Kidney epithelial cell (primary cell): Measurements from ENCODE around the gene CCSAP. TPM values are rescaled to one million over a fixed set of nuclear protein-coding genes. Genes with fewer than 3 reads are reported as not detected.

ENCODE experiments used
- DNase-seq: peaks from one replicate; pipeline ENCODE4 v3.0.0-alpha.2; 2010; ENCODE audit warnings: low read depth
- H3K27me3 ChIP-seq: 2 replicates; pipeline ENCODE4 v1.6.0; 2011; ENCODE audit warnings: low read length; ENCODE audit not compliant: control insufficient read depth, insufficient read depth
- H3K36me3 ChIP-seq: 2 replicates; pipeline ENCODE4 v1.5.1; 2011; ENCODE audit warnings: low read length; ENCODE audit not compliant: control insufficient read depth, insufficient read depth
- H3K4me3 ChIP-seq: 2 replicates; pipeline ENCODE4 v1.5.1; 2011; ENCODE audit warnings: low read depth, mild to moderate bottlenecking, control low read depth, low read length
- total RNA-seq: library from RNA; depleted of rRNA; stranded (reverse); fragments of >200 nt; gene quantifications from 2 replicates; pipeline ENCODE4 v1.2.3, GENCODE V29; 2015
- TF ChIP-seq, protein P1 (sequence below): IDR thresholded peaks from 2 replicates; pipeline ENCODE4 v1.5.1; 2011; ENCODE audit warnings: mild to moderate bottlenecking, moderate library complexity, low read length, control low read depth, inconsistent platforms; ENCODE audit not compliant: insufficient read depth, poor library complexity, severe bottlenecking

Gene CCSAP
- total RNA-seq, 1 donor from 2014 or later = 3.0 TPM

DNA sequence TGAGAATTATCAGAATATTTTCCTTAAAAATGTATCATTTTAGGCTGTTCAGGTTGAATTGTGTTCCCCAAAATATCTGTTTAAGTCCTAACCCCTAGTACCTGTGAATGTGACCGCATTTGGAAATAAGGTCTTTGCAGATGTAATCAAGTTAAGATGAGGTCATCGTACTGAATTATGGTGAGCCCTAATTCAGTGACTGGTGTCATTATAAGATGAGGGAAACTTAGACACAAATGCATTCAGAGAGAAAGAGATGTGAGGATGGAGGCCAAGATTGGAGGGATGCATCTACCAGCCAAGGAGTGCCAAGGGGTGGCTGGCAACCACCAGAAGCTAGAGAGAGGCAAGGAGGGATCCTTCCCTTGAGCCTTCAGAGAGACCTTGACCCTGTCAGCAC is 67.8 kb downstream of the CCSAP start:
- Histone ChIP-seq H3K36me3 (no peaks in the 10 kb centered on the region), H3K27me3 (no peaks in the 10 kb centered on the region), H3K4me3 (no peak overlapping the region)
- TF ChIP-seq, protein P1, sequence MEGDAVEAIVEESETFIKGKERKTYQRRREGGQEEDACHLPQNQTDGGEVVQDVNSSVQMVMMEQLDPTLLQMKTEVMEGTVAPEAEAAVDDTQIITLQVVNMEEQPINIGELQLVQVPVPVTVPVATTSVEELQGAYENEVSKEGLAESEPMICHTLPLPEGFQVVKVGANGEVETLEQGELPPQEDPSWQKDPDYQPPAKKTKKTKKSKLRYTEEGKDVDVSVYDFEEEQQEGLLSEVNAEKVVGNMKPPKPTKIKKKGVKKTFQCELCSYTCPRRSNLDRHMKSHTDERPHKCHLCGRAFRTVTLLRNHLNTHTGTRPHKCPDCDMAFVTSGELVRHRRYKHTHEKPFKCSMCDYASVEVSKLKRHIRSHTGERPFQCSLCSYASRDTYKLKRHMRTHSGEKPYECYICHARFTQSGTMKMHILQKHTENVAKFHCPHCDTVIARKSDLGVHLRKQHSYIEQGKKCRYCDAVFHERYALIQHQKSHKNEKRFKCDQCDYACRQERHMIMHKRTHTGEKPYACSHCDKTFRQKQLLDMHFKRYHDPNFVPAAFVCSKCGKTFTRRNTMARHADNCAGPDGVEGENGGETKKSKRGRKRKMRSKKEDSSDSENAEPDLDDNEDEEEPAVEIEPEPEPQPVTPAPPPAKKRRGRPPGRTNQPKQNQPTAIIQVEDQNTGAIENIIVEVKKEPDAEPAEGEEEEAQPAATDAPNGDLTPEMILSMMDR = no peak
- DNase-seq = no peak

DNA sequence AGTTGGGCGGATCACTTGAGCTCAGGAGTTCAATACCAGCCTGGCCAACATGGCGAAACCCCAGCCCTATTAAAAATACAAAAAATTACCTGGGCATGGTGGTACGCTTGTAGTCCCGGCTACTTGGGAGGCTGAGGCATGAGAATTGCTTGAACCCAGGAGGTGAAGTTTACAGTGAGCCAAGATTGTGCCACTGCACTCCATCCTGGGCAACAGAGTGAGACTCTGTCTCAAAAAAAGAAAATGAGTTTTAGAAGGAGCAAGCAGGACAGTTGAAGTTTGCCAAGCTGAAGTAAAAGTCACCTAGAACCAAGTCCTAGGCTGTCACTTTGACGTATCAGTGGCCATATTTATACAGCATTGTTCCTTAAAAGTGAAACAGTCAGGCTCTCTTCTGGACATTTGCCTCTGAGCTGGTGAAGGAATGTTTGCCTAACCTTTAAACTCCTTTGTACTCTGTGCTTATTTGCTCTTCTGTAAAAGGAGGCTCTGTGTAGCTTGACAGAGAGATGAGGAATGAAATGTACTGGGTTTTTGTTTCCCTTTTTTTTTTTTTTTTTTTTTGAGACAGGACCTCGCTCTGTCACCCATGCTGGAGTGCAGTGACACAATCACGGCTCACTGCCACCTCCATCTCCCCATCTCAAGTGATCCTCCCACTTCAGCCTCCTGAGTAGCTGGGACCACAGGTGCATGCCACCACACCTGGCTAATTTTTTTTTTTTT is 69.2 kb downstream of the CCSAP start:
- no peak for DNase-seq
- Histone ChIP-seq H3K36me3 (no peaks in the 10 kb centered on the region), H3K4me3 (no peak overlapping the region), H3K27me3 (no peaks in the 10 kb centered on the region)
- TF ChIP-seq, protein P1 = no peak

DNA sequence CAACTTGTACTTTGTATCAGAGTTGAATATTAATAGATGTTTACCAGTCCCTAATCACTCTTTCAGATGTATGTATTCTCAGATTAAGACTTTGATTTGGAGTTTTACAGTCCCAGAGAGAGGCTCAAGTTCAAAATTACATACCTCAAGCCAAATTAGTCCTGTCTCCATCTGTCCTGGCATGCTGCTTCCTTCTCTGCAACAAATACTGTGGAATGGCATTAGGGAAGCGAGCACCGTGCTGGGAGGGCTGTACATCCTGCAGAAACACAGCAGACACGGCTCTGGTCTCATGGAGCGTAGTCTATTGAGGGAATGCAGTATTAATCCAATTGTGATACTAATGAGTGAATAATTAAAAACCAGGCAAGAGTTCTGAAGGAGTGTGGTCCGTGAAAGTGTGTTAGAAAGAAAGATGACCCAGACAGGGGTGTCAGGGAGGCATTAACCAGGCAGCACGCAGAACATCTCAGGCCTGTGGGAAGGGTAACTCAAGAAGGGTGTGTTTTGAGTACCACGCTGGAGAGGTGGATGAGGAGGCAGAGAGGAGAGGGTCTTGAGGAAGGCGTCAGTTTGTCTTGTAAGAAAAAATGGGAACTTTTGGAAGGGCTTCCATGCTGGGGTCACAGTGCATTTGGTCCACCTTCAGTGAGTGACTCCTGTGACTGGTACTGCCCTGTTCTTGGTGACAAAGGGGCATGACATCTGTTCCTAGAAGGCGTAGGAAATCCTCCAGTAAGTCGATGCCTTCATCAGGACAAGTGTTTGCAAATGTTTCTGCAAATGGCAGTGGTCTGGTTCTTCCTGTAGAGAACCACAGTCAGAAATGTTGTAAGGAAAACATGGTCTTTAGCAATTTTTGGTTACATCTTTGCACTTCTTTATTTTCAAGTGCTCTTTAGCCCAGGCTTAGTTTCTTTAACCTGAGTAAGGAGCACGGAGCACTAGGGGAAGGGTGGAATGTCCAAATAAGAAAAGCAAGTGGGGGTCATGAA is 70.4 kb downstream of the CCSAP start:
- Histone ChIP-seq H3K27me3 (no peaks in the 10 kb centered on the region), H3K36me3 (no peaks in the 10 kb centered on the region), H3K4me3 (peak overlapping the region; percentile 67)
- TF ChIP-seq, protein P1 = no peak
- DNase-seq = no peak

DNA sequence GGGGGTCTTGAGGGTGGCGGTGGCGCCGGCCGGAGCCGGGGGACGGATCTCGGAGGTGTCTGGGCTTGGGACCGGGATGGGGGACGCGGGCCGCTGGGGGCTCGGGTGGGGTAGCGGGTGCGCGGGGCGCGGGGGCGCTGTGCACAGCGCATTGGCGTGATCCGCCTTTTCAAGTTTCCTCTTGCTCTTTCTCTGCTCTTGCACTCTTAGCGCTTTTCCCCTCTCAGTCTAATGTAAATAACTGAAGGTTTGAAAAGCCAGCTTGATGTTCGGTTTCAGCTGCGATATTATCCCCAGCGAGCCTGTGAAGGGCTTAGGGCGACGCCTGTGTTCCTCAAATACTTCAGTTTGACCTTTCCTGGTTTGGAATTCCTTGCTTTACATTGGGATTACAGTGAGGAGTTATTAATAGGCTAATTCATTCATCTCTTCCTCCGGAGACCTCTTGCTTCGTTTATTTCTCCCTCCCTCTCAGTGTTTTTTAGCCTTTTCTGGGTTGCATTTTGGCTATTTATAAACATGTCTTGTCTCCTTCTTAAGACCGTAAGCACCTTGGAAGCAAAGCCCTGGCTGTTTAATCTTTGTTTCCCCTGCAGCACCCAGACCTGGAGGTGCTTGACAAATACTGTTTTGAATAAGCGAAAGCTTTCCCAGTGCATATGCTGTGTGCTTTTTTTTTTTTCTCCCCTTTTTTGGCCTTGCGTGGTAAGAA is 71.2 kb downstream of the CCSAP start:
- Histone ChIP-seq H3K4me3 (peak overlapping the region; percentile 67), H3K36me3 (no peaks in the 10 kb centered on the region), H3K27me3 (no peaks in the 10 kb centered on the region)
- TF ChIP-seq, protein P1 = no peak
- no peak for DNase-seq

Other genes with a start within 250 kb of the CCSAP start
- gene RAB4A, start 71.9 kb downstream of the CCSAP start, total RNA-seq = 28.1 and 53.9 TPM in 2 replicates
- 1.0 and 2.1 TPM in 2 replicates for gene ACTA1, start 91.0 kb upstream of the CCSAP start, total RNA-seq
- gene NUP133, start 165.3 kb upstream of the CCSAP start, total RNA-seq = 28.6 and 52.5 TPM in 2 replicates
- gene ABCB10, start 215.7 kb upstream of the CCSAP start, total RNA-seq = 11.9 and 13.0 TPM in 2 replicates